ENCODE results near the gene S100A2. TPM values are rescaled to one million over a fixed set of nuclear protein-coding genes. Genes with fewer than 3 reads are reported as not detected.
A peak's percentile ranks its signal among the peaks of the same experiment; 100 is the strongest.

S100A2 gene
- total RNA-seq, 1 experiment from 2014 or later = 29.6 TPM

GRCh38 chr1:153513023-153513422 is 52.6 kb downstream of the S100A2 start:
- Histone ChIP-seq H3K9me3 (no peaks in the 10 kb centered on the region), H3K27me3 (no peaks in the 10 kb centered on the region), H3K4me3 (no peak overlapping the region), H3K36me3 (no peaks in the 10 kb centered on the region)
- peak; percentile 49 for DNase-seq

Other genes starting within 250 kb of the S100A2 start
- not detected in 2 replicates for gene PGLYRP4, start 217.0 kb downstream of the S100A2 start, total RNA-seq (2014; rRNA removed; shearing (Covaris generic); ENCODE audit: low replicate concordance)
- gene S100A9, start 208.0 kb downstream of the S100A2 start, total RNA-seq (2014; rRNA removed; shearing (Covaris generic); ENCODE audit: low replicate concordance) = not detected in 2 replicates
- gene S100A12, start 190.2 kb downstream of the S100A2 start, total RNA-seq (2014; rRNA removed; shearing (Covaris generic); ENCODE audit: low replicate concordance) = not detected in 2 replicates
- not detected in 2 replicates for gene S100A8, start 174.8 kb downstream of the S100A2 start, total RNA-seq (2014; rRNA removed; shearing (Covaris generic); ENCODE audit: low replicate concordance)
- not detected in 2 replicates for gene S100A7A, start 149.3 kb downstream of the S100A2 start, total RNA-seq (2014; rRNA removed; shearing (Covaris generic); ENCODE audit: low replicate concordance)
- gene S100A7, start 105.2 kb downstream of the S100A2 start, total RNA-seq (2014; rRNA removed; shearing (Covaris generic); ENCODE audit: low replicate concordance) = not detected in 2 replicates
- 474 and 904 TPM in 2 replicates for gene S100A6, start 29.9 kb downstream of the S100A2 start, total RNA-seq (2014; rRNA removed; shearing (Covaris generic); ENCODE audit: low replicate concordance)
- gene S100A5, start 24.9 kb downstream of the S100A2 start, total RNA-seq (2014; rRNA removed; shearing (Covaris generic); ENCODE audit: low replicate concordance) = not detected in 2 replicates
- gene S100A4, start 20.0 kb downstream of the S100A2 start, total RNA-seq (2014; rRNA removed; shearing (Covaris generic); ENCODE audit: low replicate concordance) = 438 and 702 TPM in 2 replicates
- gene S100A3, start 16.6 kb downstream of the S100A2 start, total RNA-seq (2014; rRNA removed; shearing (Covaris generic); ENCODE audit: low replicate concordance) = 0.81 and 3.4 TPM in 2 replicates
- 315 and 318 TPM in 2 replicates for gene S100A16, start 47.3 kb upstream of the S100A2 start, total RNA-seq (2014; rRNA removed; shearing (Covaris generic); ENCODE audit: low replicate concordance)
- 1.3 TPM in 1 of 2 replicates, not detected in the other for gene S100A14, start 50.5 kb upstream of the S100A2 start, total RNA-seq (2014; rRNA removed; shearing (Covaris generic); ENCODE audit: low replicate concordance)
- 128 and 143 TPM in 2 replicates for gene S100A13, start 61.7 kb upstream of the S100A2 start, total RNA-seq (2014; rRNA removed; shearing (Covaris generic); ENCODE audit: low replicate concordance)
- 0.99 TPM in 1 of 2 replicates, not detected in the other for gene S100A1, start 62.6 kb upstream of the S100A2 start, total RNA-seq (2014; rRNA removed; shearing (Covaris generic); ENCODE audit: low replicate concordance)
- gene CHTOP, start 68.2 kb upstream of the S100A2 start, total RNA-seq (2014; rRNA removed; shearing (Covaris generic); ENCODE audit: low replicate concordance) = 61.0 and 72.4 TPM in 2 replicates
- gene SNAPIN, start 92.9 kb upstream of the S100A2 start, total RNA-seq (2014; rRNA removed; shearing (Covaris generic); ENCODE audit: low replicate concordance) = 50.4 and 84.0 TPM in 2 replicates
- gene ILF2, start 105.1 kb upstream of the S100A2 start, total RNA-seq (2014; rRNA removed; shearing (Covaris generic); ENCODE audit: low replicate concordance) = 305 and 372 TPM in 2 replicates
- 0.33 TPM in 1 of 2 replicates, not detected in the other for gene NPR1, start 112.8 kb upstream of the S100A2 start, total RNA-seq (2014; rRNA removed; shearing (Covaris generic); ENCODE audit: low replicate concordance)
- gene INTS3, start 162.2 kb upstream of the S100A2 start, total RNA-seq (2014; rRNA removed; shearing (Covaris generic); ENCODE audit: low replicate concordance) = 22.4 and 29.4 TPM in 2 replicates
- 1.3 and 3.3 TPM in 2 replicates for gene SLC27A3, start 209.6 kb upstream of the S100A2 start, total RNA-seq (2014; rRNA removed; shearing (Covaris generic); ENCODE audit: low replicate concordance)

Data from MG63 (cell line).